Thyroid gland (tissue), 4 donors: ENCODE results near the gene PIGX. TPM values are rescaled to one million over a fixed set of nuclear protein-coding genes. Genes with fewer than 3 reads are reported as not detected.

Experiments used
- DNase-seq, 2 donors: peaks; one replicate each; pipeline ENCODE4 v3.0.0-alpha.2; 2019
- H3K27ac ChIP-seq, 3 donors: fragments of 200-600 bp; sonication (generic); 1 replicate in 2 of 3; 2 replicates in 1 of 3; pipeline ENCODE4 v1.5.1; 2016 to 2019; ENCODE audit warnings: mild to moderate bottlenecking in 1 of 3, moderate library complexity in 1 of 3
- H3K27me3 ChIP-seq: fragments of 200-600 bp; sonication (generic); one replicate; pipeline ENCODE4 v1.5.1; 2019
- H3K36me3 ChIP-seq, 2 donors: fragments of 200-600 bp; sonication (generic); one replicate each; pipeline ENCODE4 v1.5.1; 2016 to 2019
- H3K4me1 ChIP-seq, 2 donors: fragments of 200-600 bp; sonication (generic); one replicate each; pipeline ENCODE4 v1.5.1; 2017 to 2019
- H3K4me3 ChIP-seq, 3 donors: fragments of 200-600 bp; sonication (generic); replicated peaks in 1 of 3; 1 replicate in 2 of 3; 2 replicates in 1 of 3; pipeline ENCODE4 v1.5.1; 2016; ENCODE audit warnings: mild to moderate bottlenecking in 1 of 3
- H3K9me3 ChIP-seq: fragments of 200-600 bp; sonication (generic); one replicate; pipeline ENCODE4 v1.5.1; 2017
- POLR2A ChIP-seq, 2 donors: fragments of 450-650 bp; IDR thresholded peaks; one replicate each; pipeline ENCODE4 v1.6.1; 2017; ENCODE audit warnings: antibody characterized with exemption in 2 of 2, mild to moderate bottlenecking in 2 of 2, moderate library complexity in 1 of 2
- WGBS, 2 donors: methylation state at CpG; one replicate each; pipeline ENCODE4 v1.1.5; 2017; 5-methylcytosine and 5-hydroxymethylcytosine counted together
- intact Hi-C: fragments of 100-400 bp; cut with DNase I; formaldehyde crosslinking; loops from one replicate; pipeline ENCODE4 v1.15.1; 2023
- total RNA-seq, 4 donors: library from RNA; depleted of rRNA; stranded (reverse); fragments of >200 nt; gene quantifications; one replicate each; pipeline ENCODE4 v1.2.3, GENCODE V29; 2016
- TF ChIP-seq, protein P1 (sequence below), 6 experiments: fragments of 200-600 bp in 3 of 6; fragments of 450-650 bp in 3 of 6; sonication (generic) in 3 of 6; IDR thresholded peaks; one replicate each; pipeline ENCODE4 v1.5.1; 2016 to 2019; ENCODE audit warnings: antibody characterized with exemption in 6 of 6, mild to moderate bottlenecking in 2 of 6, inconsistent platforms in 1 of 6, moderate library complexity in 1 of 6

PIGX gene
- total RNA-seq, 4 donors from 2014 or later, result 23.1 to 40.6 (median 31.3) TPM

DNA sequence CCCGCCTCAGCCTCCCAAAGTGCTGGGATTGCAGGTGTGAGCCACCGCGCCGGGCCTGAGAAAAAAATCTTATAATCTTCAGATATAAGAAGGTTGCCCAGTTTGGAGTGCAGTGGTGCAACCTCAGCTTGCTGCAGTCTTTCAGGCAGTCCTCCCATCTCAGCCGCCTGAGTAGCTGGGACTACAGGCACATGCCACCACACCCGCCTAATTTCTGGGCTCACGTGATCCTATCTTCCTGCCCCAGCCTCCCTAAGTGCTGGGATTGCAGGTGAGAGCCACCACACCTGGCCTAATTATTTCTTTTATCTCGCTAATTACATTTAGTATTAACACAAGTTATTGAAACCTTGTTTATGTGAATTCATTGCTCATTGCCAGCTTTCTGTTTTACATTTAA, 41.0 kb downstream of the PIGX start:
- DNase-seq, result no peak
- no peaks in the 10 kb centered on the region for H3K36me3 ChIP-seq
- TF ChIP-seq, protein P1, sequence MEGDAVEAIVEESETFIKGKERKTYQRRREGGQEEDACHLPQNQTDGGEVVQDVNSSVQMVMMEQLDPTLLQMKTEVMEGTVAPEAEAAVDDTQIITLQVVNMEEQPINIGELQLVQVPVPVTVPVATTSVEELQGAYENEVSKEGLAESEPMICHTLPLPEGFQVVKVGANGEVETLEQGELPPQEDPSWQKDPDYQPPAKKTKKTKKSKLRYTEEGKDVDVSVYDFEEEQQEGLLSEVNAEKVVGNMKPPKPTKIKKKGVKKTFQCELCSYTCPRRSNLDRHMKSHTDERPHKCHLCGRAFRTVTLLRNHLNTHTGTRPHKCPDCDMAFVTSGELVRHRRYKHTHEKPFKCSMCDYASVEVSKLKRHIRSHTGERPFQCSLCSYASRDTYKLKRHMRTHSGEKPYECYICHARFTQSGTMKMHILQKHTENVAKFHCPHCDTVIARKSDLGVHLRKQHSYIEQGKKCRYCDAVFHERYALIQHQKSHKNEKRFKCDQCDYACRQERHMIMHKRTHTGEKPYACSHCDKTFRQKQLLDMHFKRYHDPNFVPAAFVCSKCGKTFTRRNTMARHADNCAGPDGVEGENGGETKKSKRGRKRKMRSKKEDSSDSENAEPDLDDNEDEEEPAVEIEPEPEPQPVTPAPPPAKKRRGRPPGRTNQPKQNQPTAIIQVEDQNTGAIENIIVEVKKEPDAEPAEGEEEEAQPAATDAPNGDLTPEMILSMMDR (IDR thresholded peaks at IDR 0.05), result no peak
- no peak for TF ChIP-seq POLR2A (IDR thresholded peaks at IDR 0.05)
- H3K4me3 ChIP-seq, result no peak overlapping the region
- no peak overlapping the region for H3K27ac ChIP-seq
- WGBS, 2 donors, result 97 to 98% methylated on average over 8 of the region's 8 CpGs
- H3K4me1 ChIP-seq, result no peaks in the 10 kb centered on the region
- no peaks in the 10 kb centered on the region for H3K9me3 ChIP-seq
- H3K27me3 ChIP-seq, result no peaks in the 10 kb centered on the region
- intact Hi-C loops, result no loop called here

DNA sequence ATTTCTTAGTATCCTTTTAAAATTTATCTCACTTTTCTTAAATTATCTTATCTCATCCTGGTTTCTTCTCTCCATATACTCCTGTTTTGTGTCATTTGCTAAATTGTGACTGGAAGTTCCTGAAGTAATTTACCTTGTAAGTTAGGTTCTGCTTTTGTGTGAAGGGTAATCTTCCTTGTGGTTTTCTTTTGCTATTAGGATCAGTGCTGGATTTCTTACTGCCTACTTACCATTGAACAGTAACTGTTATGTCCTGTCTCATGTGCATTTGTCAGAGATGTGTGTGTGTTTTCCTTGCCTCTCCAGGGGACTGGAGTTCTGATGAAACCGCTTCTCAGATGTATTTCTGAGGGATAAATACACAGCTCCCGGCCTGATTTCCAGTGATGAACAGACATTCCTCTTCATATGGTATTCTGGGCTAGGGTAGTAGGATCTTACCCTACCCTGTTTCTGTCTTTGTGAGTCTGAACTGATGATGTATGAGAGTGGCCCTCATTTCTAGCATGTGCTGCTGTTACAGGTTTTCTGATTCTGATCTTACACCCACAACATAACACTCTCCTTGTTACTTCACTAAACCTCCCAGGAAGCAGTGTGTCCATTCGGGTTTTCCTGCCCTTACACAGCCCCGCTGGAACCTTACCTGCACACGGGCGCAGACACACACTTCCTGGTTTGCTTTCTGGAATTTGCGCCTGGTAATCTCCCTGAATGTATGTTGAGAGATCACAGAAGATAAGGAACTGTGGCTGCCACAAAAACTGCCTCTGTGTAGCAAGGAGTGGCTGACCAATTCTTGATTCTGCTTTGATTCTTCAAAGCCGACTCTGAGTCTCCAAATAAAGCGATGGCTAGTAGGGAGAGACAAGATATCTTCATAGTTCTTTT, 42.2 kb downstream of the PIGX start:
- TF ChIP-seq, protein P1 (IDR thresholded peaks at IDR 0.05), result no peak
- no peak for TF ChIP-seq POLR2A (IDR thresholded peaks at IDR 0.05)
- intact Hi-C loops, result no loop called here
- Histone ChIP-seq H3K9me3 (no peaks in the 10 kb centered on the region), H3K27me3 (no peaks in the 10 kb centered on the region), H3K4me3 (no peak overlapping the region), H3K36me3 (no peaks in the 10 kb centered on the region), H3K4me1 (no peaks in the 10 kb centered on the region), H3K27ac (no peak overlapping the region)
- DNase-seq, result no peak
- WGBS, 2 donors, result 87 to 89% methylated on average over 9 of the region's 9 CpGs

DNA sequence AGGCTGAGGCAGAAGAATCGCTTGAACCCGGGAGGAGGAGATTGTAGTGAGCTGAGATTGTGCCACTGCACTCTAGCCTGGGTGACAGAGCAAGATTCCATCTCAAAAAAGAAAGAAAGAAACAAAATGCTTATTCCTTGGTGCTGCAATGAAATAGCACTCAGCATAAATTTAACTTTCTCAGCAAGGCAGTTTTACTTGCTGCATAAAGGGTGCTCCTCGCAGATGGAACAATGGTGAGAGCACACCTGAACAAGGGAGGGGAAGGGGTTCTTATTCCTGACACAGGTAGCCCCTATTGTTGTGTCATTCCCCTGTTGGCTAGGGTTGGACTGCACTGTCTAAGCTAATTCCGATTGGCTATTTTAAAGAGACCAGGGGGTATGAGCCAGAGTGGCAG, 44.6 kb downstream of the PIGX start:
- TF ChIP-seq, protein P1 (IDR thresholded peaks at IDR 0.05), result no peak
- Histone ChIP-seq H3K27ac (no peak overlapping the region), H3K9me3 (no peaks in the 10 kb centered on the region), H3K36me3 (no peaks in the 10 kb centered on the region), H3K27me3 (no peaks in the 10 kb centered on the region), H3K4me3 (no peak overlapping the region), H3K4me1 (no peaks in the 10 kb centered on the region)
- DNase-seq, result no peak
- 82 to 99% methylated on average over 4 of the region's 4 CpGs for WGBS, 2 donors
- intact Hi-C loops, result no loop called here

DNA sequence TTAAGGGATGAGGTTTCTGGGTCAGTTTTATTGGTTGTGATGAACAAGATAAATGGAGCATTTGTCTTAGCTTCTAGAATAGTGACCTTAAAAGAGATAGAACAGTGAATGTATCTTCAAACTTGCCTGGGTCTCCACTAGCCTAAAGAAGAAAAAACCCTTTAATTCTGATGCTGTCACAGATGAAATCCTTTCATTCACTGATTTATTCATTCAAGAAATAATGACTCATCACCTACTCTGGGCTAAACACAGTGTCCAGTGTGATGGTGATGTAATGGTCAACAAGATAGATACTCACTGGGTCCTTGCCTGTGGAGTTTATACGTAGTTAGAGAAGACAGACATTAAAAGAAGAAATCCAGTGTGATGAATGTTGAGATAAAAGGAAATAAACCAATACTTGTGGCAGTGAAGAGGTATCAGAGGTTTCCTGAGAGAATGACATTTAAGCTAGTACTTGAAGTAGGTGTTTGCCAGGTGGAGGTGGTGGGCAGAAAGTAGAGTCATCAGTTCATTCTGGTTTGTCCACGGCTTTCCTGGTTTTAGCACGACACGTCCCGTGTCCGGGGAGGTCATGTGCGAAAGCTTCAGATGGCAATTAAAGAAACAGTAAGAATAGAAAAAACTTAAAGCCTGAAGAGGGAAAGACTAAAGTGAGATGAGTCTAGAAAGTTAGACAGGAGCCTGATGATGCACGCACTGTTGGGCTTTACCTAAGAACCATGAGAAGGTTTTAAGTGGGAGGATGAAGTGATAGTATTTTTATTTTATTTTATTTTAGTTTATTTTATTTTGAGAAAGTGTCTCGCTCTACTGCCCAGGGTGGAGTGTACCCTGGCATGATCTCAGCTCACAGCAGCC, 45.9 kb downstream of the PIGX start:
- no peaks in the 10 kb centered on the region for H3K4me1 ChIP-seq
- intact Hi-C loops, result no loop called here
- no peak overlapping the region for H3K4me3 ChIP-seq
- no peaks in the 10 kb centered on the region for H3K9me3 ChIP-seq
- no peaks in the 10 kb centered on the region for H3K27me3 ChIP-seq
- WGBS, 2 donors, result 88 to 91% methylated on average over 9 of the region's 9 CpGs
- H3K36me3 ChIP-seq, result no peaks in the 10 kb centered on the region
- no peak overlapping the region for H3K27ac ChIP-seq
- DNase-seq, result no peak
- TF ChIP-seq, protein P1 (IDR thresholded peaks at IDR 0.05), result no peak
- no peak for TF ChIP-seq POLR2A (IDR thresholded peaks at IDR 0.05)

DNA sequence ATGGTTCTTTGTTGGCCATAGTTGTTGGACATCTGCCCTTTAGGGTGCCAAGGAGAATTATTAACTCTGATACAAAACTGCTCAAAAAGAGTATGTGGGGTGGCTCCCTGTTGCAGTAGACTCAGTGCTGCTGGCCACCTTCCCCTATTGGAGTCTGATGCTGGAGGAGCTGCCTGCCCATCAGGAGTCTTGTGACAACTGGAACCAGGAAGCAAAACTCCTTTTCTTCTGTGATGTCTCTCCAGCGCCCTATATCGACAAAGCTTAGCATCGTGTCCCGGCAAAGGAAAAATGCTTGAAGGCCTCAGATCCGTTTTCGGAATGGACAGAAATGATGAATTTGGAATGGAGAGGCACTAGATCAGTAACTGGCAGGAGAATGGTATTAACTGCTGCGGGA, 51.0 kb downstream of the PIGX start:
- no peaks in the 10 kb centered on the region for H3K27me3 ChIP-seq
- no peaks in the 10 kb centered on the region for H3K36me3 ChIP-seq
- H3K4me1 ChIP-seq, result no peaks in the 10 kb centered on the region
- H3K27ac ChIP-seq, result no peak overlapping the region
- H3K9me3 ChIP-seq, result no peaks in the 10 kb centered on the region
- H3K4me3 ChIP-seq, result no peak overlapping the region
- WGBS, 2 donors, result 90 to 98% methylated on average over 7 of the region's 7 CpGs
- DNase-seq, result no peak
- no peak for TF ChIP-seq POLR2A (IDR thresholded peaks at IDR 0.05)
- TF ChIP-seq, protein P1 (IDR thresholded peaks at IDR 0.05), result no peak
- intact Hi-C loops, result no loop called here
